Keratinocyte (primary cell): ENCODE data around the gene MAP4. TPM values are rescaled to one million over a fixed set of nuclear protein-coding genes. Genes with fewer than 3 reads are reported as not detected.
"Not testable (repeated sequence)": the region's sequence is repeated elsewhere in the genome, so short reads cannot be mapped to it uniquely, and the experiment has no call there.

Experiments
- DNase-seq: peaks from one replicate; pipeline ENCODE4 v3.0.0-alpha.2; 2011; ENCODE audit warnings: low read depth, missing footprints, low spot score
- FAIRE-seq: peaks from 2 replicates; lab custom pipeline; 2011; peaks lifted over from hg19 to GRCh38; lab: Jason Lieb, UNC
- H2AFZ ChIP-seq: 2 replicates; pipeline ENCODE4 v1.6.0; 2012; ENCODE audit warnings: low read length, control low read depth, inconsistent platforms; ENCODE audit not compliant: control insufficient read depth
- H3K27ac ChIP-seq: 2 replicates; pipeline ENCODE4 v1.5.1; 2011; ENCODE audit warnings: low read length; ENCODE audit not compliant: control insufficient read depth, insufficient read depth
- H3K27me3 ChIP-seq: 3 replicates; pipeline ENCODE4 v1.6.0; 2011; ENCODE audit warnings: low read length; ENCODE audit not compliant: control insufficient read depth, insufficient read depth; ENCODE audit errors: extremely low read depth
- H3K36me3 ChIP-seq, 2 experiments: 2 replicates in 1 of 2; 3 replicates in 1 of 2; pipeline ENCODE4 v1.5.1; 2011; ENCODE audit warnings: low read length in 2 of 2, mild to moderate bottlenecking in 1 of 2; ENCODE audit not compliant: control insufficient read depth in 2 of 2, insufficient read depth in 2 of 2; ENCODE audit errors: extremely low read depth in 1 of 2
- H3K4me1 ChIP-seq: 3 replicates; pipeline ENCODE4 v1.5.1; 2011; ENCODE audit warnings: low read length; ENCODE audit not compliant: control insufficient read depth, insufficient read depth; ENCODE audit errors: extremely low read depth
- H3K4me2 ChIP-seq: 3 replicates; pipeline ENCODE4 v1.6.0; 2011; ENCODE audit warnings: low read depth, low read length; ENCODE audit not compliant: control insufficient read depth, insufficient read depth; ENCODE audit errors: extremely low read depth
- H3K4me3 ChIP-seq, 3 experiments: fragments of 200-600 bp in 1 of 3; sonication (generic) in 1 of 3; 2 replicates in 2 of 3; 3 replicates in 1 of 3; pipeline ENCODE4 v1.5.1; 2011 to 2016; ENCODE audit warnings: low read length in 3 of 3, mild to moderate bottlenecking in 3 of 3, control low read depth in 2 of 3, inconsistent platforms in 1 of 3, low read depth in 1 of 3, mixed read lengths in 1 of 3, mixed run types in 1 of 3, moderate library complexity in 1 of 3; ENCODE audit not compliant: control insufficient read depth in 2 of 3, insufficient read depth in 2 of 3; ENCODE audit errors: extremely low read depth in 1 of 3
- H3K79me2 ChIP-seq: 2 replicates; pipeline ENCODE4 v1.6.0; 2012; ENCODE audit warnings: low read length; ENCODE audit not compliant: control insufficient read depth, insufficient read depth
- H3K9ac ChIP-seq: 3 replicates; pipeline ENCODE4 v1.6.0; 2011; ENCODE audit warnings: low read length; ENCODE audit not compliant: control insufficient read depth, insufficient read depth; ENCODE audit errors: extremely low read depth
- H3K9me1 ChIP-seq: 3 replicates; pipeline ENCODE4 v1.6.0; 2011; ENCODE audit warnings: low read length; ENCODE audit not compliant: control insufficient read depth, insufficient read depth; ENCODE audit errors: extremely low read depth
- H3K9me3 ChIP-seq: 2 replicates; pipeline ENCODE4 v1.5.1; 2012; ENCODE audit warnings: low read depth, low read length; ENCODE audit not compliant: control insufficient read depth
- H4K20me1 ChIP-seq: 3 replicates; pipeline ENCODE4 v1.6.0; 2011; ENCODE audit warnings: low read length; ENCODE audit not compliant: control insufficient read depth, insufficient read depth; ENCODE audit errors: extremely low read depth
- CTCF ChIP-seq, 3 experiments: IDR thresholded peaks in 1 of 3; conservative IDR thresholded peaks in 1 of 3; optimal IDR thresholded peaks in 1 of 3; 2 replicates in 2 of 3; 3 replicates in 1 of 3; pipeline versions ENCODE3 to v1.5.1; 2011; ENCODE audit warnings: low read length in 3 of 3, mild to moderate bottlenecking in 3 of 3, moderate library complexity in 2 of 3, control low read depth in 1 of 3, inconsistent platforms in 1 of 3; ENCODE audit not compliant: insufficient read depth in 2 of 3; ENCODE audit errors: extremely low read depth in 1 of 3
- EZH2 ChIP-seq: IDR thresholded peaks from one replicate; pipeline ENCODE4 v1.6.1; 2012; ENCODE audit warnings: inconsistent platforms, mild to moderate bottlenecking, low read length, moderate library complexity
- dilution Hi-C: fragments of 300-500 bp; cut with MboI; formaldehyde crosslinking; loops from one replicate; pipeline ENCODE4 v1.7.0; 2020; ENCODE audit warnings: low sequenced_read_pairs; ENCODE audit not compliant: extremely low pct_ligation_motif_present
- polyA plus RNA-seq, 5 experiments: library from polyadenylated mRNA; depleted of rRNA in 3 of 5; stranded (reverse) in 3 of 5; stranded (forward) in 1 of 5; unstranded in 1 of 5; fragments of >200 nt; gene quantifications; 1 replicate in 1 of 5; 2 replicates in 3 of 5; 3 replicates in 1 of 5; pipeline versions ENCODE4 v1.2.1 to v1.2.3, GENCODE V29; 2011 to 2012; ENCODE audit warnings: missing spikeins in 2 of 5, low read depth in 1 of 5, low replicate concordance in 1 of 5

Gene MAP4
- polyA plus RNA-seq, 1 donor (not counting 4 experiments of a cell fraction or from before 2014, with no cell fraction given), result 110 TPM

GRCh38 chr3:48012659-48013058 lies 3.6 kb downstream of the MAP4 start:
- no peak overlapping the region for H3K27ac ChIP-seq
- no peak overlapping the region for H3K9ac ChIP-seq
- no peaks in the 10 kb centered on the region for H3K9me1 ChIP-seq
- H3K4me2 ChIP-seq, result no peak overlapping the region
- dilution Hi-C loops, result no loop called here
- H3K79me2 ChIP-seq, result peaks cover 94% of the 10 kb centered on the region
- H3K4me1 ChIP-seq, result peaks cover 23% of the 10 kb centered on the region
- DNase-seq, result no peak
- peaks cover 6 to 8% of the 10 kb centered on the region in 2 experiments for H3K36me3 ChIP-seq
- no peak overlapping the region for H2AFZ ChIP-seq
- H3K27me3 ChIP-seq, result no peaks in the 10 kb centered on the region
- FAIRE-seq, result no peak
- no peak overlapping the region for H3K4me3 ChIP-seq
- TF ChIP-seq EZH2, result no peak
- no peak for TF ChIP-seq CTCF (optimal IDR thresholded peaks at IDR 0.05 in 1 of 3, IDR thresholded peaks at IDR 0.05 in 1 of 3, conservative IDR thresholded peaks at IDR 0.05 in 1 of 3; ENCODE audit: extremely low read depth in 1 of 3, insufficient read depth in 2 of 3, low read length in 3 of 3)
- no peaks in the 10 kb centered on the region for H3K9me3 ChIP-seq
- peaks cover 16% of the 10 kb centered on the region for H4K20me1 ChIP-seq

- H3K4me2 ChIP-seq, H3K9ac ChIP-seq, H2AFZ ChIP-seq, DNase-seq, dilution Hi-C loops, H3K4me3 ChIP-seq, FAIRE-seq, H3K27ac ChIP-seq, H3K36me3 ChIP-seq, H3K9me1 ChIP-seq, H3K27me3 ChIP-seq, H4K20me1 ChIP-seq, H3K9me3 ChIP-seq, H3K4me1 ChIP-seq: not testable (repeated sequence)
- peaks cover 82% of the 10 kb centered on the region for H3K79me2 ChIP-seq
These were observed 8.2 kb downstream of the MAP4 start for GRCh38 chr3:48008066-48008465.

- dilution Hi-C loops, H3K27me3 ChIP-seq, FAIRE-seq, H3K4me1 ChIP-seq, H4K20me1 ChIP-seq, H3K9me3 ChIP-seq, H3K27ac ChIP-seq, H3K9ac ChIP-seq, H3K4me2 ChIP-seq, DNase-seq, H2AFZ ChIP-seq, H3K36me3 ChIP-seq, H3K4me3 ChIP-seq, H3K9me1 ChIP-seq: not testable (repeated sequence)
- H3K79me2 ChIP-seq, result peaks cover 80% of the 10 kb centered on the region
These were observed 8.9 kb downstream of the MAP4 start for GRCh38 chr3:48007361-48007760.

GRCh38 chr3:48006794-48007193 lies 9.4 kb downstream of the MAP4 start:
- DNase-seq, FAIRE-seq, H3K36me3 ChIP-seq, dilution Hi-C loops, H3K27ac ChIP-seq, H2AFZ ChIP-seq, H3K9me1 ChIP-seq, H3K4me3 ChIP-seq, H3K9ac ChIP-seq, H4K20me1 ChIP-seq, H3K4me2 ChIP-seq, H3K9me3 ChIP-seq, H3K4me1 ChIP-seq, H3K27me3 ChIP-seq: not testable (repeated sequence)
- H3K79me2 ChIP-seq, result peaks cover 80% of the 10 kb centered on the region
